Endothelial cell of umbilical vein (primary cell): ENCODE measurements around the gene CTSG.

Experiments used
- EZH2 ChIP-seq: IDR thresholded peaks from 2 replicates; pipeline ENCODE4 v1.6.1; 2012; ENCODE audit warnings: borderline replicate concordance, low read depth, mild to moderate bottlenecking, moderate library complexity, low read length, inconsistent platforms; ENCODE audit not compliant: severe bottlenecking
- JUN ChIP-seq: IDR thresholded peaks from 2 replicates; pipeline ENCODE4 v1.6.1; 2011; ENCODE audit warnings: borderline replicate concordance, low read depth; ENCODE audit not compliant: insufficient read length, insufficient read depth
- MAX ChIP-seq: IDR thresholded peaks from 2 replicates; pipeline ENCODE4 v1.6.1; 2011; ENCODE audit not compliant: insufficient read depth, insufficient read length
- POLR2A ChIP-seq: IDR thresholded peaks from 2 replicates; pipeline ENCODE4 v1.6.1; 2012; ENCODE audit warnings: low read depth, mild to moderate bottlenecking, control low read depth, low read length
- POLR2AphosphoS5 ChIP-seq: IDR thresholded peaks from 2 replicates; pipeline ENCODE4 v1.6.1; 2012; ENCODE audit warnings: low read depth, mild to moderate bottlenecking, control low read depth, low read length, moderate library complexity; ENCODE audit not compliant: insufficient read depth
- TF ChIP-seq, protein P1 (sequence below), 2 donors: IDR thresholded peaks; 1 replicate in 1 of 2; 2 replicates in 1 of 2; pipeline ENCODE4 v1.5.1; 2011; ENCODE audit warnings: low read length in 2 of 2, mild to moderate bottlenecking in 2 of 2, moderate library complexity in 2 of 2, control low read depth in 1 of 2, inconsistent platforms in 1 of 2, low read depth in 1 of 2; ENCODE audit not compliant: insufficient read depth in 1 of 2; ENCODE audit errors: extremely low read depth in 1 of 2

GRCh38 chr14:24597403-24597802, 21.4 kb upstream of the CTSG start:
- TF ChIP-seq POLR2AphosphoS5 (no peak), POLR2A (no peak), MAX (no peak), JUN (no peak), EZH2 (no peak)
- TF ChIP-seq, protein P1, sequence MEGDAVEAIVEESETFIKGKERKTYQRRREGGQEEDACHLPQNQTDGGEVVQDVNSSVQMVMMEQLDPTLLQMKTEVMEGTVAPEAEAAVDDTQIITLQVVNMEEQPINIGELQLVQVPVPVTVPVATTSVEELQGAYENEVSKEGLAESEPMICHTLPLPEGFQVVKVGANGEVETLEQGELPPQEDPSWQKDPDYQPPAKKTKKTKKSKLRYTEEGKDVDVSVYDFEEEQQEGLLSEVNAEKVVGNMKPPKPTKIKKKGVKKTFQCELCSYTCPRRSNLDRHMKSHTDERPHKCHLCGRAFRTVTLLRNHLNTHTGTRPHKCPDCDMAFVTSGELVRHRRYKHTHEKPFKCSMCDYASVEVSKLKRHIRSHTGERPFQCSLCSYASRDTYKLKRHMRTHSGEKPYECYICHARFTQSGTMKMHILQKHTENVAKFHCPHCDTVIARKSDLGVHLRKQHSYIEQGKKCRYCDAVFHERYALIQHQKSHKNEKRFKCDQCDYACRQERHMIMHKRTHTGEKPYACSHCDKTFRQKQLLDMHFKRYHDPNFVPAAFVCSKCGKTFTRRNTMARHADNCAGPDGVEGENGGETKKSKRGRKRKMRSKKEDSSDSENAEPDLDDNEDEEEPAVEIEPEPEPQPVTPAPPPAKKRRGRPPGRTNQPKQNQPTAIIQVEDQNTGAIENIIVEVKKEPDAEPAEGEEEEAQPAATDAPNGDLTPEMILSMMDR (IDR thresholded peaks at IDR 0.05; ENCODE audit: extremely low read depth in 1 of 2, insufficient read depth in 1 of 2, low read depth in 1 of 2, low read length in 2 of 2) = no peak
